ENCODE results near the gene ISYNA1. TPM values are rescaled to one million over a fixed set of nuclear protein-coding genes. Genes with fewer than 3 reads are reported as not detected.

The ISYNA1 gene
- total RNA-seq, 1 donor from 2014 or later = 153 TPM

DNA sequence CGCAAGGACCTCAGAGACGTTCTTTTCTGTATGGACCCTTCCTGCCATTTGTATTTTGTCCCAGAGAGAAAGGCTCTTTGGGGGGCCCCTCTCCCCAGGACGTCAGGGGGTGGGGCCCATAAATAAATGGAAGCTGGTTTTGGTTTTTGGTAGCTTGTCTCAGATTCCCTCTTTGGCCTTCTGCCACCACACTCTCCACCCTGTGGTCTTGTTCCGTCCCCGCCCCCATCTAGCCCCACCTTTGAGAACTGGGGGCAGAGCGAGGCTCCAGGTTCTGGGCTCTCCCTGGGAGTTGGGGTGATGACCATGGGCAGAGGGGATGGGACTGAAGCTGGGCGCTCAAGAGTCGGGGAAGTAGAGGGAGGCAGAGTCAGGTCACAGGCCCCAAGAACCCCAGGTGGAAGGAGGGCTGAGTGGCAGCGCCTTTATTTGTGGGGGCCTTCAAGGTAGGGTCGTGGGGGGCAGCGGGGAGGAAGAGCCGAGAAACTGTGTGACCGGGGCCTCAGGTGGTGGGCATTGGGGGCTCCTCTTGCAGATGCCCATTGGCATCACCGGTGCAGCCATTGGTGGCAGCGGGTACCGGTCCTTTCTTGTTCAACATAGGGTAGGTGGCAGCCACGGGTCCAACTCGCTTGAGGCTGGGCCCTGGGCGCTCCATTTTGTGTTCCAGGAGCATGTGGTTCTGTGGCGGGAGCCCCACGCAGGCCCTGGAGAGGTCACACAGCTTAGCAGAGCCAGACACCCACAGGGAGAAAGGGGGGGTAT lies 3.3 kb downstream of the ISYNA1 start:
- peaks cover 17% of the 10 kb centered on the region for H3K79me2 ChIP-seq (ENCODE audit: insufficient read depth, low read length)
- TF ChIP-seq, protein P1, sequence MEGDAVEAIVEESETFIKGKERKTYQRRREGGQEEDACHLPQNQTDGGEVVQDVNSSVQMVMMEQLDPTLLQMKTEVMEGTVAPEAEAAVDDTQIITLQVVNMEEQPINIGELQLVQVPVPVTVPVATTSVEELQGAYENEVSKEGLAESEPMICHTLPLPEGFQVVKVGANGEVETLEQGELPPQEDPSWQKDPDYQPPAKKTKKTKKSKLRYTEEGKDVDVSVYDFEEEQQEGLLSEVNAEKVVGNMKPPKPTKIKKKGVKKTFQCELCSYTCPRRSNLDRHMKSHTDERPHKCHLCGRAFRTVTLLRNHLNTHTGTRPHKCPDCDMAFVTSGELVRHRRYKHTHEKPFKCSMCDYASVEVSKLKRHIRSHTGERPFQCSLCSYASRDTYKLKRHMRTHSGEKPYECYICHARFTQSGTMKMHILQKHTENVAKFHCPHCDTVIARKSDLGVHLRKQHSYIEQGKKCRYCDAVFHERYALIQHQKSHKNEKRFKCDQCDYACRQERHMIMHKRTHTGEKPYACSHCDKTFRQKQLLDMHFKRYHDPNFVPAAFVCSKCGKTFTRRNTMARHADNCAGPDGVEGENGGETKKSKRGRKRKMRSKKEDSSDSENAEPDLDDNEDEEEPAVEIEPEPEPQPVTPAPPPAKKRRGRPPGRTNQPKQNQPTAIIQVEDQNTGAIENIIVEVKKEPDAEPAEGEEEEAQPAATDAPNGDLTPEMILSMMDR (IDR thresholded peaks at IDR 0.05; ENCODE audit: insufficient read depth, low read depth, low read length) = no peak
- no peak for TF ChIP-seq EZH2 (IDR thresholded peaks at IDR 0.05; ENCODE audit: insufficient read depth, low read length)
- peak overlapping the region; percentile 85 for H3K4me2 ChIP-seq (ENCODE audit: low read length)
- FAIRE-seq (no peak), DNase-seq (ENCODE audit: low read depth) (no peak)
- Mint-ChIP-seq H3K4me3 (ENCODE audit: unreplicated experiment) (peak overlapping the region; percentile 66), H3K9me3 (ENCODE audit: unreplicated experiment) (no peaks in the 10 kb centered on the region), H3K27me3 (ENCODE audit: low read depth, unreplicated experiment) (no peaks in the 10 kb centered on the region), H3K4me1 (ENCODE audit: low read depth, unreplicated experiment) (peaks cover 15% of the 10 kb centered on the region), H3K36me3 (ENCODE audit: low read depth, unreplicated experiment) (peaks cover 3% of the 10 kb centered on the region), H3K27ac (ENCODE audit: unreplicated experiment) (peak overlapping the region; percentile 34)
- no peaks in the 10 kb centered on the region for H3K27me3 ChIP-seq (ENCODE audit: insufficient read depth, low read length)
- H3K9ac ChIP-seq (ENCODE audit: low read length) = peak overlapping the region; percentile 59
- peaks cover 39% of the 10 kb centered on the region for H3K4me1 ChIP-seq (ENCODE audit: insufficient read depth, low read length)
- no peaks in the 10 kb centered on the region for H3K9me3 ChIP-seq (ENCODE audit: insufficient read depth, low read depth, low read length)
- H3K36me3 ChIP-seq (ENCODE audit: insufficient read depth, low read length) = no peaks in the 10 kb centered on the region
- no peak overlapping the region for H3K4me3 ChIP-seq (ENCODE audit: insufficient read depth, low read depth, low read length)
- peaks cover 18% of the 10 kb centered on the region for H4K20me1 ChIP-seq (ENCODE audit: insufficient read depth, low read length)
- H3K27ac ChIP-seq (ENCODE audit: low read depth, low read length) = no peak overlapping the region
- H2AFZ ChIP-seq (ENCODE audit: low read depth, low read length) = no peak overlapping the region

DNA sequence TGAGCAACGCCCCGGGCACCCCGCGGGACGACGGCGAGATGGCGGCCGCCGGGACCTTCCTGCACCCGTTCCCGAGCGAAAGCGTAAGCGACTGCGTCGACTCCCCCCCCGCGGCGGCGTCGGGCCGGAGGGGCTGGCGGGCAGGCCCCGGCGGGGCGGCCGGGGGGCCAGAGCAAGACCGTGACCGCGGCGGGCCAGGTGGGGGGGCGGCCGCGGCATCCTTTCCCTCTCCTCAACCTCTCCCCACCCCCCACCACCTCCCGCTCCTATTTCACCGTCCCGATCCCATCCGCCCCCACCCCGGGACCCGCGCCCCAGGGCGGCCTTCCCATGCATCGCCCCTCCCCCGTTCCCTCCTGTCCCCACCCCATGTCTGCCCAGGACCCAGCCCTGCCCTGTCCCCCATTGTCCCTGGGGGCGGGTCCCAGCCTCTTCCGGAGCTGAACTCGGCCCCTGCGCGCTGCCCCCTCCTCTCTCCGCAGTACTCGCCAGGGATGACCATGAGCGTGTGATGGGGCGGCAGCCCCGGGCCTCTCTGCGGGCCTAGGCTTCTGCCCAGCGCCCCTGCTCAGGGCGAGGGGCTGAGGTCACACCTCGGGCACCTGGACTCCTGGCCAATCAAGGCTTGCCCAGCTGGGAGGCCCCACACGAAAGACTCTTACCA lies 4.1 kb downstream of the ISYNA1 start:
- TF ChIP-seq EZH2 (IDR thresholded peaks at IDR 0.05; ENCODE audit: insufficient read depth, low read length) = no peak
- TF ChIP-seq, protein P1 (IDR thresholded peaks at IDR 0.05; ENCODE audit: insufficient read depth, low read depth, low read length) = no peak
- peak overlapping the region; percentile 59 for H3K9ac ChIP-seq (ENCODE audit: low read length)
- peak overlapping the region; percentile 34 for H3K27ac Mint-ChIP-seq (ENCODE audit: unreplicated experiment)
- DNase-seq (ENCODE audit: low read depth) (no peak), FAIRE-seq (no peak)
- no peak overlapping the region for H3K4me3 ChIP-seq (ENCODE audit: insufficient read depth, low read depth, low read length)
- H3K9me3 ChIP-seq (ENCODE audit: insufficient read depth, low read depth, low read length) = no peaks in the 10 kb centered on the region
- peaks cover 13% of the 10 kb centered on the region for H4K20me1 ChIP-seq (ENCODE audit: insufficient read depth, low read length)
- H3K79me2 ChIP-seq (ENCODE audit: insufficient read depth, low read length) = peaks cover 17% of the 10 kb centered on the region
- no peaks in the 10 kb centered on the region for H3K27me3 ChIP-seq (ENCODE audit: insufficient read depth, low read length)
- H3K27me3 Mint-ChIP-seq (ENCODE audit: low read depth, unreplicated experiment) = no peaks in the 10 kb centered on the region
- H3K36me3 Mint-ChIP-seq (ENCODE audit: low read depth, unreplicated experiment) = peaks cover 3% of the 10 kb centered on the region
- peak overlapping the region; percentile 66 for H3K4me3 Mint-ChIP-seq (ENCODE audit: unreplicated experiment)
- H3K9me3 Mint-ChIP-seq (ENCODE audit: unreplicated experiment) = no peaks in the 10 kb centered on the region
- H3K4me1 ChIP-seq (ENCODE audit: insufficient read depth, low read length) = peaks cover 41% of the 10 kb centered on the region
- no peaks in the 10 kb centered on the region for H3K36me3 ChIP-seq (ENCODE audit: insufficient read depth, low read length)
- peak overlapping the region; percentile 85 for H3K4me2 ChIP-seq (ENCODE audit: low read length)
- H2AFZ ChIP-seq (ENCODE audit: low read depth, low read length) = no peak overlapping the region
- H3K27ac ChIP-seq (ENCODE audit: low read depth, low read length) = no peak overlapping the region
- peaks cover 8% of the 10 kb centered on the region for H3K4me1 Mint-ChIP-seq (ENCODE audit: low read depth, unreplicated experiment)

Data from astrocyte (in vitro differentiated cells and primary cell).